BE2C (cell line): Measurements from ENCODE around the gene TNP2.

ENCODE experiments used
- DNase-seq: peaks from one replicate; pipeline ENCODE4 v3.0.0-alpha.2; 2020
- H3K27me3 ChIP-seq: fragments of 250-450 bp; sonication (Bioruptor Pico); 2 replicates; pipeline ENCODE4 v1.5.1; 2020; ENCODE audit warnings: mild to moderate bottlenecking
- H3K36me3 ChIP-seq: fragments of 250-450 bp; sonication (Bioruptor Pico); 2 replicates; pipeline ENCODE4 v1.5.1; 2020; ENCODE audit warnings: mild to moderate bottlenecking
- H3K4me1 ChIP-seq: fragments of 250-450 bp; sonication (Bioruptor Pico); 2 replicates; pipeline ENCODE4 v1.5.1; 2020
- H3K4me3 ChIP-seq: 2 replicates; pipeline ENCODE4 v1.5.1; 2011; ENCODE audit warnings: low read depth, low read length
- H3K9me3 ChIP-seq: fragments of 250-450 bp; sonication (Bioruptor Pico); 2 replicates; pipeline ENCODE4 v1.5.1; 2020
- CTCF ChIP-seq: IDR thresholded peaks from 2 replicates; pipeline ENCODE4 v1.5.1; 2012; ENCODE audit warnings: mild to moderate bottlenecking, low read depth, low read length

Gene TNP2

GRCh38 chr16:11313493-11314308, 44.6 kb upstream of the TNP2 start:
- Histone ChIP-seq H3K4me1 (no peaks in the 10 kb centered on the region), H3K27me3 (no peaks in the 10 kb centered on the region), H3K4me3 (no peak overlapping the region), H3K36me3 (no peaks in the 10 kb centered on the region), H3K9me3 (no peaks in the 10 kb centered on the region; the same call in 1 of the 2 replicates)
- DNase-seq: no peak
- TF ChIP-seq CTCF: no peak

GRCh38 chr16:11312718-11313492, 43.8 kb upstream of the TNP2 start:
- TF ChIP-seq CTCF: no peak
- Histone ChIP-seq H3K4me3 (no peak overlapping the region), H3K27me3 (no peaks in the 10 kb centered on the region), H3K4me1 (no peaks in the 10 kb centered on the region), H3K36me3 (no peaks in the 10 kb centered on the region), H3K9me3 (no peaks in the 10 kb centered on the region; the same call in 1 of the 2 replicates)
- DNase-seq: no peak

GRCh38 chr16:11310997-11311561, 42.0 kb upstream of the TNP2 start:
- H3K9me3 ChIP-seq: no peaks in the 10 kb centered on the region; the same call in 1 of the 2 replicates
- DNase-seq: no peak
- no peak for TF ChIP-seq CTCF
- H3K27me3 ChIP-seq: no peaks in the 10 kb centered on the region
- H3K4me3 ChIP-seq: no peak overlapping the region
- no peaks in the 10 kb centered on the region for H3K4me1 ChIP-seq
- no peaks in the 10 kb centered on the region for H3K36me3 ChIP-seq

GRCh38 chr16:11310634-11310977, 41.5 kb upstream of the TNP2 start:
- no peak for TF ChIP-seq CTCF
- H3K4me1 ChIP-seq: no peaks in the 10 kb centered on the region
- DNase-seq: no peak
- no peaks in the 10 kb centered on the region for H3K27me3 ChIP-seq
- no peaks in the 10 kb centered on the region for H3K36me3 ChIP-seq
- no peak overlapping the region for H3K4me3 ChIP-seq
- H3K9me3 ChIP-seq: no peaks in the 10 kb centered on the region; the same call in 1 of the 2 replicates

GRCh38 chr16:11309895-11310633, 40.9 kb upstream of the TNP2 start:
- Histone ChIP-seq H3K27me3 (no peaks in the 10 kb centered on the region), H3K4me1 (no peaks in the 10 kb centered on the region), H3K4me3 (no peak overlapping the region), H3K36me3 (no peaks in the 10 kb centered on the region), H3K9me3 (no peaks in the 10 kb centered on the region; the same call in 1 of the 2 replicates)
- TF ChIP-seq CTCF: no peak
- peak; percentile 65 for DNase-seq
